Fibroblast of lung (primary cell): ENCODE results near the gene REX1BD. TPM values are rescaled to one million over a fixed set of nuclear protein-coding genes. Genes with fewer than 3 reads are reported as not detected.

Source experiments
- DNase-seq, 2 donors: peaks; one replicate each; pipeline versions ENCODE4 v3.0.0 to v3.0.0-alpha.2; 2010; ENCODE audit warnings: low read depth in 2 of 2
- H2AFZ ChIP-seq: 2 replicates; pipeline ENCODE4 v1.5.1; 2012; ENCODE audit warnings: low read length, control low read depth, inconsistent platforms
- H3K27ac ChIP-seq: 2 replicates; pipeline ENCODE4 v1.5.1; 2011; ENCODE audit warnings: low read length, control low read depth; ENCODE audit not compliant: insufficient read depth
- H3K27me3 ChIP-seq: 2 replicates; pipeline ENCODE4 v1.5.1; 2011; ENCODE audit warnings: mild to moderate bottlenecking, low read length; ENCODE audit not compliant: control insufficient read depth, insufficient read depth
- H3K36me3 ChIP-seq: 2 replicates; pipeline ENCODE4 v1.5.1; 2011; ENCODE audit warnings: low read length; ENCODE audit not compliant: control insufficient read depth, insufficient read depth
- H3K4me1 ChIP-seq: 2 replicates; pipeline ENCODE4 v1.5.1; 2011; ENCODE audit warnings: low read length; ENCODE audit not compliant: control insufficient read depth, insufficient read depth; ENCODE audit errors: extremely low read depth
- H3K4me2 ChIP-seq: 2 replicates; pipeline ENCODE4 v1.5.1; 2011; ENCODE audit warnings: low read length, control low read depth; ENCODE audit not compliant: insufficient read depth; ENCODE audit errors: extremely low read depth
- H3K4me3 ChIP-seq, 4 experiments: fragments of 200-600 bp in 1 of 4; sonication (generic) in 1 of 4; replicated peaks in 1 of 4; 2 replicates each; pipeline ENCODE4 v1.5.1; 2011 to 2016; ENCODE audit warnings: low read length in 4 of 4, low read depth in 3 of 4, mild to moderate bottlenecking in 3 of 4, control low read depth in 2 of 4, inconsistent platforms in 1 of 4, mixed read lengths in 1 of 4; ENCODE audit not compliant: insufficient read depth in 1 of 4; ENCODE audit errors: control extremely low read depth in 1 of 4
- H3K79me2 ChIP-seq: 2 replicates; pipeline ENCODE4 v1.5.1; 2012; ENCODE audit warnings: mild to moderate bottlenecking, low read length, inconsistent platforms; ENCODE audit not compliant: control insufficient read depth, insufficient read depth
- H3K9ac ChIP-seq: 2 replicates; pipeline ENCODE4 v1.5.1; 2011; ENCODE audit warnings: mild to moderate bottlenecking, low read length, control low read depth; ENCODE audit not compliant: insufficient read depth
- H3K9me3 ChIP-seq: 2 replicates; pipeline ENCODE4 v1.5.1; 2012; ENCODE audit warnings: low read depth, low read length; ENCODE audit not compliant: control insufficient read depth, insufficient read depth
- H4K20me1 ChIP-seq: 2 replicates; pipeline ENCODE4 v1.5.1; 2011; ENCODE audit warnings: low read length; ENCODE audit not compliant: control insufficient read depth, insufficient read depth; ENCODE audit errors: extremely low read depth
- CTCF ChIP-seq, 2 donors: IDR thresholded peaks in 1 of 2; conservative IDR thresholded peaks in 1 of 2; 1 replicate in 1 of 2; 2 replicates in 1 of 2; pipeline ENCODE4 v1.5.1; 2011 to 2012; ENCODE audit warnings: low read length in 2 of 2, control low read depth in 1 of 2, inconsistent platforms in 1 of 2, low read depth in 1 of 2, mild to moderate bottlenecking in 1 of 2
- EZH2 ChIP-seq: IDR thresholded peaks from 2 replicates; pipeline ENCODE4 v1.5.1; 2012; ENCODE audit warnings: low read length, control low read depth, mild to moderate bottlenecking; ENCODE audit errors: missing control alignments
- polyA plus RNA-seq, 2 donors: library from polyadenylated mRNA; depleted of rRNA in 1 of 2; stranded (reverse) in 1 of 2; unstranded in 1 of 2; fragments of >200 nt; gene quantifications; 2 replicates each; pipeline ENCODE4 v1.2.1, GENCODE V29; 2011 to 2012; ENCODE audit warnings: missing spikeins in 1 of 2
- total RNA-seq: library from RNA; depleted of rRNA; stranded (reverse); fragments of >200 nt; gene quantifications from 2 replicates; pipeline ENCODE4 v1.2.1, GENCODE V29; 2014

Gene REX1BD
- total and polyA plus RNA-seq, 2 donors (not counting 1 experiment from before 2014, with no cell fraction given) = 16.2 to 37.0 TPM

GRCh38 chr19:18542941-18543813 lies 45.4 kb upstream of the REX1BD start, which contains the start of gene FKBP8:
Gene FKBP8 (minus strand): TSS chr19:18543573. CDS start chr19:18541970, 1,603 bp downstream.
- Histone ChIP-seq H3K4me2 (peak within 1 kb of the TSS; percentile 97), H3K9ac (peak within 1 kb of the TSS; percentile 75), H3K4me1 (peaks cover 4% of the 10 kb centered on the region), H4K20me1 (no peaks in the 10 kb centered on the region), H2AFZ (peak within 1 kb of the TSS; percentile 72), H3K36me3 (peaks cover 20% of the 10 kb centered on the region), H3K27me3 (no peaks in the 10 kb centered on the region), H3K27ac (peak within 1 kb of the TSS; percentile 64), H3K4me3 (peak within 1 kb of the TSS; percentile 66 to 79 (median 68)), H3K9me3 (no peaks in the 10 kb centered on the region), H3K79me2 (peaks cover 15% of the 10 kb centered on the region)
- DNase-seq = peak; percentile 82 to 85
- TF ChIP-seq CTCF (conservative IDR thresholded peaks at IDR 0.05 in 1 of 2, IDR thresholded peaks at IDR 0.05 in 1 of 2; ENCODE audit: low read depth in 1 of 2, low read length in 2 of 2) (no peak), EZH2 (no peak)

- peak; percentile 51 to 56 for DNase-seq
- H3K4me2 ChIP-seq = peak overlapping the region; percentile 86
- peak overlapping the region; percentile 72 for H2AFZ ChIP-seq
- TF ChIP-seq CTCF (conservative IDR thresholded peaks at IDR 0.05 in 1 of 2, IDR thresholded peaks at IDR 0.05 in 1 of 2; ENCODE audit: low read depth in 1 of 2, low read length in 2 of 2) = no peak
- no peak for TF ChIP-seq EZH2
- H3K36me3 ChIP-seq = peaks cover 18% of the 10 kb centered on the region
- no peaks in the 10 kb centered on the region for H3K27me3 ChIP-seq
- H3K9me3 ChIP-seq = no peaks in the 10 kb centered on the region
- H3K9ac ChIP-seq = no peak overlapping the region
- peaks cover 4% of the 10 kb centered on the region for H3K4me1 ChIP-seq
- peaks cover 15% of the 10 kb centered on the region for H3K79me2 ChIP-seq
- no peaks in the 10 kb centered on the region for H4K20me1 ChIP-seq
- peak overlapping the region; percentile 11 to 55 (median 38) for H3K4me3 ChIP-seq
- H3K27ac ChIP-seq = no peak overlapping the region
These were observed 44.7 kb upstream of the REX1BD start for GRCh38 chr19:18543814-18544475.

GRCh38 chr19:18551631-18552030 lies 37.0 kb upstream of the REX1BD start:
- no peaks in the 10 kb centered on the region for H3K9me3 ChIP-seq
- H3K4me2 ChIP-seq = no peak overlapping the region
- H3K79me2 ChIP-seq = no peaks in the 10 kb centered on the region
- no peaks in the 10 kb centered on the region for H3K4me1 ChIP-seq
- no peak overlapping the region for H3K27ac ChIP-seq
- TF ChIP-seq CTCF (conservative IDR thresholded peaks at IDR 0.05 in 1 of 2, IDR thresholded peaks at IDR 0.05 in 1 of 2; ENCODE audit: low read depth in 1 of 2, low read length in 2 of 2) (no peak), EZH2 (no peak)
- H3K36me3 ChIP-seq = no peaks in the 10 kb centered on the region
- no peak overlapping the region for H3K4me3 ChIP-seq
- H3K27me3 ChIP-seq = no peaks in the 10 kb centered on the region
- no peaks in the 10 kb centered on the region for H4K20me1 ChIP-seq
- no peak overlapping the region for H2AFZ ChIP-seq
- DNase-seq = no peak
- H3K9ac ChIP-seq = no peak overlapping the region
